ENCODE measurements around the gene CCNYL1. TPM values are rescaled to one million over a fixed set of nuclear protein-coding genes. Genes with fewer than 3 reads are reported as not detected.
"Not testable (repeated sequence)": the region's sequence is repeated elsewhere in the genome, so short reads cannot be mapped to it uniquely, and the experiment has no call there.

The CCNYL1 gene
- total RNA-seq, 1 donor from 2014 or later = 11.9 TPM

DNA sequence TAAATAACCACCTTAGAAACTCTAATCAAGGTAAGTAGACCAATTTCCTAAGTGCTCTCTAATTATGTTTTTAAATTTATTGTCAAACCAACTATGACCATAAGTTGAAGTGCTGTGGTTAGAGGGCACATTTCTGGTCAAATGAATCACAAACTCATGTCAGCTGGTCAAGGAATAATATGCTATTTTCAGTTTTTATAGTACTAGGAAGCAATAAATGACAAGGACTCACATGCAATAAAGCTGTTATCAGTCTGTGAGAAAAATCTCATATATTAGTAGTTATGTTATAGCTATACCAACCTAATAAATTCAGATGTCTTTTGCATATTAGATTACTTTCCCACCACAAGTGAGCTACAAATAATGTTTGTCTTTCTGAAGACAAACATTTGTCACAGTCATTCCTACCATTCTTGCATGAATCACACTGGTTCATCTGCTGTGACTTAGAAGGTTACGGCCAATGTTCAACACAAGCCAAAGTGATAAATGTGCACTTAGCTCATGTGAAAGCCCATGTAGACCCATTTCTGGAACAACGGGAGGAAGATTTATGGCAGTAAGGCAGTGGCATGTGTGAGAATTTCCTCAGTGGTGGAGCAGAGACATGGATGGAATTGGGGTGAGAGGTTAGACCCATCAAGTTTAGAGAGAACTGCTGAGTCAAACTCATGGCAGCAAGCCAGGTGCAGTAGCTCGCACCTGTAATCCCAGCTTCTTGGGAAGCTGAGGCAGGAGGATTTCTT is 27.4 kb upstream of the CCNYL1 start:
- Mint-ChIP-seq H3K4me1 (peaks cover 5% of the 10 kb centered on the region), H3K27ac (no peak overlapping the region), H3K9me3 (no peaks in the 10 kb centered on the region), H3K36me3 (no peaks in the 10 kb centered on the region), H3K27me3 (ENCODE audit: low read depth) (no peaks in the 10 kb centered on the region), H3K4me3 (no peak overlapping the region)
- TF ChIP-seq, protein P1, sequence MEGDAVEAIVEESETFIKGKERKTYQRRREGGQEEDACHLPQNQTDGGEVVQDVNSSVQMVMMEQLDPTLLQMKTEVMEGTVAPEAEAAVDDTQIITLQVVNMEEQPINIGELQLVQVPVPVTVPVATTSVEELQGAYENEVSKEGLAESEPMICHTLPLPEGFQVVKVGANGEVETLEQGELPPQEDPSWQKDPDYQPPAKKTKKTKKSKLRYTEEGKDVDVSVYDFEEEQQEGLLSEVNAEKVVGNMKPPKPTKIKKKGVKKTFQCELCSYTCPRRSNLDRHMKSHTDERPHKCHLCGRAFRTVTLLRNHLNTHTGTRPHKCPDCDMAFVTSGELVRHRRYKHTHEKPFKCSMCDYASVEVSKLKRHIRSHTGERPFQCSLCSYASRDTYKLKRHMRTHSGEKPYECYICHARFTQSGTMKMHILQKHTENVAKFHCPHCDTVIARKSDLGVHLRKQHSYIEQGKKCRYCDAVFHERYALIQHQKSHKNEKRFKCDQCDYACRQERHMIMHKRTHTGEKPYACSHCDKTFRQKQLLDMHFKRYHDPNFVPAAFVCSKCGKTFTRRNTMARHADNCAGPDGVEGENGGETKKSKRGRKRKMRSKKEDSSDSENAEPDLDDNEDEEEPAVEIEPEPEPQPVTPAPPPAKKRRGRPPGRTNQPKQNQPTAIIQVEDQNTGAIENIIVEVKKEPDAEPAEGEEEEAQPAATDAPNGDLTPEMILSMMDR (IDR thresholded peaks at IDR 0.05; ENCODE audit: unreplicated experiment) = no peak
- no peak for DNase-seq (ENCODE audit: low spot score in 2 of 2, unreplicated experiment in 2 of 2)

DNA sequence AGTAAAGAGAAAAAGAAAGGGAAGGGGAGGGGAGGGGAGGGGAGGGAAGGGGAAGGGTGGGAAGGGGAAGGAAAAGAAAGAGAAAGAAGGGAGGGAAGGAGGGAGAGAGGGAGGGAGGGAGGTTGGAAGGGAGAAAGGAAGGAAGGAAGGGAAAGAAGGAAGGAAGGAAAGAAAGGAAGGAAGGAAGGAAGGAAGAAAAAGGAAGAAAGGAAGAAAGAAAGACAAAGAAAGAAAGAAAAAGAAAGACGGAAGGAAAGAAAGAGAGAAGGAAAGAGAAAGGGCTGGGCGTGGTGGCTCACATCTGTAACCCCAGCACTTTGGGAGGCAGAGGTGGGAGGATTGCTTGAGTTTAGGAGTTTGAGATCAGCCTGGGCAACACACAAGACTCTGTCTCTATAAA is 24.6 kb upstream of the CCNYL1 start:
- no peaks in the 10 kb centered on the region for H3K36me3 Mint-ChIP-seq
- H3K4me3 Mint-ChIP-seq = no peak overlapping the region
- peaks cover 5% of the 10 kb centered on the region for H3K4me1 Mint-ChIP-seq
- TF ChIP-seq, protein P1 (IDR thresholded peaks at IDR 0.05; ENCODE audit: unreplicated experiment) = no peak
- DNase-seq (ENCODE audit: low spot score in 2 of 2, unreplicated experiment in 2 of 2) = no peak
- H3K27ac Mint-ChIP-seq = no peak overlapping the region
- no peaks in the 10 kb centered on the region for H3K27me3 Mint-ChIP-seq (ENCODE audit: low read depth)
- H3K9me3 Mint-ChIP-seq = no peaks in the 10 kb centered on the region

DNA sequence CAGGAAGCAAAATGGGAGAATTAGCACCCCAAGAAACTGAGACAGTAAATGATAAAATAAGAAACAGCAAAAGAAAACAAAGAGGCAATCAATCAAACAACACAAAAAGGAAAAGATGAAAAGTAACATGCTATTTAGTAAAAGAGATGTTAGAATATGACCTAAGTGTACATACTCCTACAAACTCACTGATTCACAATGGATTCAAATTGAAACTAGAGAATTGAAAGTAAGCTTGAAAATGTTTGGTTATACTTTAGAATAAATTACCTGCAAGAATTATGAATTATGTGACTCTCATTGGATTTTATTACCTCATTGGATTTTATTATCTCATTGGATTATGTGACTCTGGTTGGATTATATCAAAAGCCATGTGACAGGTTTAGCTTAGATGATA is 22.8 kb upstream of the CCNYL1 start:
- H3K27me3 Mint-ChIP-seq (ENCODE audit: low read depth) = no peaks in the 10 kb centered on the region
- no peaks in the 10 kb centered on the region for H3K36me3 Mint-ChIP-seq
- DNase-seq (ENCODE audit: low spot score in 2 of 2, unreplicated experiment in 2 of 2) = no peak
- H3K4me3 Mint-ChIP-seq = no peak overlapping the region
- H3K9me3 Mint-ChIP-seq = no peaks in the 10 kb centered on the region
- TF ChIP-seq, protein P1 (IDR thresholded peaks at IDR 0.05; ENCODE audit: unreplicated experiment) = no peak
- H3K27ac Mint-ChIP-seq = no peak overlapping the region
- H3K4me1 Mint-ChIP-seq = peaks cover 5% of the 10 kb centered on the region

DNA sequence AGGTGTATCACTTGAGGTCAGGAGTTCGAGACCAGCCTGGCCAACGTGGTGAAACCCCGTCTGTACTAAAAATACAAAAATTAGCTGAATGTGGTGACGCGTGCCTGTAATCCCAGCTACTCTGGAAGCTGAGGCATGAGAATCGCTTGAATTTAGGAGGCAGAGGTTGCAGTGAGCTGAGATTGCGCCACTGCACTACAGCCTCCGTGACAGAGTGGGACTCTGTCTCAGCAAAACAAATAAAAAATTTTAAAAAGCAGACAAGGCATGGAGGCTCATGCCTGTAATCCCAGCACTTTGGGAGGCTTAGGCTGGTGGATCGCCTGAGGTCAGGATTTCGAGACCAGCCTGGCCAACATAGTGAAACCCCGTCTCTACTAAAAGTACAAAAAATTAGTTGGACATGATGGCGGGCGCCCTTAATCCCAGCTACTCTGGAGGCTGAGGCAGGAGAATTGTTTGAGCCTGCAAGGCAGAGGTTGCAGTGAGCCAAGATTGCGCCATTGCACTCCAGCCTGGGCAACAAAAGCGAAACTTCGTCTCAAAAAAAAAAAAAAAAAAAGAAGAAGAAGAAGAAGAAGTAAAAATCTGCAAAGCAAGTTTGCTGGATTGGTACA is 20.5 kb upstream of the CCNYL1 start:
- not testable (repeated sequence) for DNase-seq (ENCODE audit: low spot score in 2 of 2, unreplicated experiment in 2 of 2); H3K4me1 Mint-ChIP-seq; H3K27me3 Mint-ChIP-seq (ENCODE audit: low read depth); H3K9me3 Mint-ChIP-seq; H3K36me3 Mint-ChIP-seq; H3K27ac Mint-ChIP-seq; H3K4me3 Mint-ChIP-seq

DNA sequence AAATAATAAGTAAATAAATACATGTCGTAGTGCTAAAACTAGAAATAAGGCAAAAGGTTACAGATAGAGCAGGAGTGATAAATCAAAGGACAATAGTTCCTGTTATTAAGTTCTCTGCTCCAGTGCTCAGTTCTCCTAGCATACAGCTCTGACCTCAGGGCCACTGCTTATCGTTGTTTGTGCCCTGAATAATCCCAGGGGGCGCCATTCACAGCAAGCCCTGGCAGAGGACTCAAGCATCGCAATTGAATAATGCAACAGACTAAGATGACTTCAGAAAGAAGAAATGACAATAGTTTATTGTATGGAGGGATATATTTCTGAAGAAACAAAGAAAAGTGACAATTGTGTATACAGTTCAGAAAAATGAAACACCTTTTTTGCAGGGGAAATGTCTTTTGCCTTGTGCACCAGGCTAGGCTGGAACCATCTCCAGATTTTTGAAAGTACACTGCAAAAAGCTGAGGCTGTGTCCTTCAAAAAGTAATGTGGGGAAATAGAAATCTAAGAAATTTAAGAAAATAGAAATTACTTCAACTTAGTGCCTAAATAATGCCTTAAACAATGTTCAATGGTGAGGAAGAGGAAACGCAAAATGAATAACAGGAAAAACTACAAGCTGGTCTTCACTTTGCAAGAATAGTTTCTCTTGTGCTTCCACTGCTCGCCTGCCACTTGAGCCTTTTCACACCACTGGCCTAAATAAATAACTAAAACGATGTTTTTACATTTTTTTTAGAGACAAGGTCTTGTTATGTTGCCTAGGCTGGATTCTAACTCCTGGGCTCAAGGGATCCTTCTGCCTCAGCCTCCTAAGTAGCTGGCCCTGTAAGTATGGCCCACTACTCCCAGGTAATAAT is 19.0 kb upstream of the CCNYL1 start:
- H3K4me1 Mint-ChIP-seq = no peaks in the 10 kb centered on the region
- H3K9me3 Mint-ChIP-seq = no peaks in the 10 kb centered on the region
- TF ChIP-seq, protein P1 (IDR thresholded peaks at IDR 0.05; ENCODE audit: unreplicated experiment) = no peak
- H3K27me3 Mint-ChIP-seq (ENCODE audit: low read depth) = no peaks in the 10 kb centered on the region
- H3K4me3 Mint-ChIP-seq = no peak overlapping the region
- DNase-seq (ENCODE audit: low spot score in 2 of 2, unreplicated experiment in 2 of 2) = no peak
- H3K36me3 Mint-ChIP-seq = no peaks in the 10 kb centered on the region
- no peak overlapping the region for H3K27ac Mint-ChIP-seq

Measured in mesothelial cell of epicardium (in vitro differentiated cells).